Body of pancreas (tissue), 4 donors: ENCODE data around the gene ACSL1.

ENCODE experiments used
- POLR2A ChIP-seq, 3 donors: fragments of 450-650 bp; IDR thresholded peaks; one replicate each; pipeline ENCODE4 v1.6.1; 2016; ENCODE audit warnings: antibody characterized with exemption in 3 of 3, mild to moderate bottlenecking in 2 of 3
- TF ChIP-seq, protein P1 (sequence below), 7 experiments: fragments of 450-650 bp in 4 of 7; fragments of 200-600 bp in 3 of 7; sonication (generic) in 3 of 7; IDR thresholded peaks; one replicate each; pipeline ENCODE4 v1.5.1; 2016 to 2019; ENCODE audit warnings: antibody characterized with exemption in 7 of 7

DNA sequence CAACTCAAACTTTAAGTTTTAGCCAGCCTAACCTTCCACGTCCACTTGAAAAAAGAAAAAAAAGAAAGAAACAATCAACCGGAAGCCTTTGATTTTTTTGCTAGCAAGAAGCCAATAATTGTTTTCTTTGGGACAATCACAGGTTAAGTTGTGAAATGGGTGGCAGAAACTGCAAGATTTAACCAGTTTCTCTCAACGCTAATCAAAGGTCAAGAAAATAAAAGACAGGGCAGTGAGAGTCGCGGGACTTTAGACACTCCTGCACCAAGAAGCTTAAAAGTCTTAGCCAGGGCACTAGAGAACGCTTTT, 1.0 kb downstream of the ACSL1 start:
- peak in 1 of 3 donors; percentile 4 for TF ChIP-seq POLR2A (IDR thresholded peaks at IDR 0.05)
- TF ChIP-seq, protein P1, sequence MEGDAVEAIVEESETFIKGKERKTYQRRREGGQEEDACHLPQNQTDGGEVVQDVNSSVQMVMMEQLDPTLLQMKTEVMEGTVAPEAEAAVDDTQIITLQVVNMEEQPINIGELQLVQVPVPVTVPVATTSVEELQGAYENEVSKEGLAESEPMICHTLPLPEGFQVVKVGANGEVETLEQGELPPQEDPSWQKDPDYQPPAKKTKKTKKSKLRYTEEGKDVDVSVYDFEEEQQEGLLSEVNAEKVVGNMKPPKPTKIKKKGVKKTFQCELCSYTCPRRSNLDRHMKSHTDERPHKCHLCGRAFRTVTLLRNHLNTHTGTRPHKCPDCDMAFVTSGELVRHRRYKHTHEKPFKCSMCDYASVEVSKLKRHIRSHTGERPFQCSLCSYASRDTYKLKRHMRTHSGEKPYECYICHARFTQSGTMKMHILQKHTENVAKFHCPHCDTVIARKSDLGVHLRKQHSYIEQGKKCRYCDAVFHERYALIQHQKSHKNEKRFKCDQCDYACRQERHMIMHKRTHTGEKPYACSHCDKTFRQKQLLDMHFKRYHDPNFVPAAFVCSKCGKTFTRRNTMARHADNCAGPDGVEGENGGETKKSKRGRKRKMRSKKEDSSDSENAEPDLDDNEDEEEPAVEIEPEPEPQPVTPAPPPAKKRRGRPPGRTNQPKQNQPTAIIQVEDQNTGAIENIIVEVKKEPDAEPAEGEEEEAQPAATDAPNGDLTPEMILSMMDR (IDR thresholded peaks at IDR 0.05), result no peak
